ENCODE results near the gene UBE3C. TPM values are rescaled to one million over a fixed set of nuclear protein-coding genes. Genes with fewer than 3 reads are reported as not detected.
"Not testable (repeated sequence)": the region's sequence is repeated elsewhere in the genome, so short reads cannot be mapped to it uniquely, and the experiment has no call there.

Gene UBE3C
- total and polyA plus RNA-seq, 11 donors = 11.0 to 57.5 (median 48.1) TPM

- H3K4me3 ChIP-seq = no peak overlapping the region
- intact Hi-C loops (cut with DNase I) = loop anchor here in 5 of 10 donors (5.0 to 10.0 kb wide), 7 partner anchors 55 to 332 kb away; partner anchors contain the start of gene NOM1 (in 1 of the 5)
- no peak overlapping the region for H3K27ac ChIP-seq
- ATAC-seq (no peak), DNase-seq (no peak)
- no peaks in the 10 kb centered on the region for H3K9me3 ChIP-seq
- no peak for TF ChIP-seq CTCF (IDR thresholded peaks at IDR 0.05)
- no peak for TF ChIP-seq POLR2A (IDR thresholded peaks at IDR 0.05)
- no peaks in the 10 kb centered on the region for H3K36me3 ChIP-seq
- H3K27me3 ChIP-seq = peaks cover 0 to 15% (median 0%) of the 10 kb centered on the region in 9 donors
- 47 to 55% (median 50%) methylated on average over 20 to 21 of the region's 21 CpGs for WGBS, 4 donors
- H3K4me1 ChIP-seq = peaks cover 0 to 76% (median 24%) of the 10 kb centered on the region in 12 donors
These were observed 138.2 kb downstream of the UBE3C start for GRCh38 chr7:157276731-157277562.

GRCh38 chr7:157277568-157277967 is 138.8 kb downstream of the UBE3C start:
- H3K9me3 ChIP-seq, H3K4me3 ChIP-seq, DNase-seq, H3K27ac ChIP-seq, H3K36me3 ChIP-seq, ATAC-seq: not testable (repeated sequence)
- Histone ChIP-seq H3K27me3 (peaks cover 0 to 15% (median 0%) of the 10 kb centered on the region in 9 donors), H3K4me1 (peaks cover 0 to 71% (median 19%) of the 10 kb centered on the region in 12 donors)
- intact Hi-C loops (cut with DNase I) = loop anchor here in 5 of 10 donors (5.0 to 10.0 kb wide), 7 partner anchors 55 to 333 kb away; partner anchors contain the start of gene NOM1 (in 1 of the 5)
- 89 to 96% (median 93%) methylated on average over 12 of the region's 12 CpGs for WGBS, 4 donors

GRCh38 chr7:157278167-157278790 is 139.6 kb downstream of the UBE3C start:
- no peak for DNase-seq
- no peak for ATAC-seq
- intact Hi-C loops (cut with DNase I) = loop anchor here in 5 of 10 donors (5.0 to 10.0 kb wide), 7 partner anchors 54 to 333 kb away; partner anchors contain the start of gene NOM1 (in 1 of the 5)

More at GRCh38 chr7:157278167-157278790, 139.6 kb downstream of the UBE3C start:
- Histone ChIP-seq H3K4me3 (no peak overlapping the region), H3K9me3 (no peaks in the 10 kb centered on the region), H3K27ac (no peak overlapping the region), H3K27me3 (peaks cover 0 to 15% (median 0%) of the 10 kb centered on the region in 9 donors), H3K4me1 (peaks cover 0 to 65% (median 13%) of the 10 kb centered on the region in 12 donors), H3K36me3 (no peaks in the 10 kb centered on the region)
- TF ChIP-seq CTCF (IDR thresholded peaks at IDR 0.05) (no peak), POLR2A (IDR thresholded peaks at IDR 0.05) (no peak)
- 89 to 100% (median 90%) methylated on average over 2 to 11 of the region's 11 CpGs for WGBS, 4 donors
